ENCODE results near the gene CUL1.

The CUL1 gene

DNA sequence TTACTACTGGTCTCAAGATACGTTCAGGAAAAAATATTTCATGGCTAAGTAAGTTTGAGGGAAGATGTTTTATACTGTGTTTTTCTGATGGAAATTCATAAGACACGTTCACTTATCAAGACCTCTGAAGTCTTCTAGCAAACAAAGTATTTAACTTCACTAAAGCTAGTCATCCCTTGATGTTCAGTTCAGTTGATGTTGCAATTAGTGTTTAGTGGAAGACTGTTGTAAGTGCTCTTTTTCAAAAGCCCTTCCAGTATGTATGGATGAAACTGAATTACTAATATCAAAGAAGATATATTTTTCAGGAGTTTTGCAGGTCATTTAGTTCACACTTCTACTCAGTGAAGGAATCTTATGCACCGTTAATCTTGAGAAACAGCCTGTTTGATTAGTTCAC is 25.1 kb downstream of the CUL1 start:
- TF ChIP-seq, protein P1, sequence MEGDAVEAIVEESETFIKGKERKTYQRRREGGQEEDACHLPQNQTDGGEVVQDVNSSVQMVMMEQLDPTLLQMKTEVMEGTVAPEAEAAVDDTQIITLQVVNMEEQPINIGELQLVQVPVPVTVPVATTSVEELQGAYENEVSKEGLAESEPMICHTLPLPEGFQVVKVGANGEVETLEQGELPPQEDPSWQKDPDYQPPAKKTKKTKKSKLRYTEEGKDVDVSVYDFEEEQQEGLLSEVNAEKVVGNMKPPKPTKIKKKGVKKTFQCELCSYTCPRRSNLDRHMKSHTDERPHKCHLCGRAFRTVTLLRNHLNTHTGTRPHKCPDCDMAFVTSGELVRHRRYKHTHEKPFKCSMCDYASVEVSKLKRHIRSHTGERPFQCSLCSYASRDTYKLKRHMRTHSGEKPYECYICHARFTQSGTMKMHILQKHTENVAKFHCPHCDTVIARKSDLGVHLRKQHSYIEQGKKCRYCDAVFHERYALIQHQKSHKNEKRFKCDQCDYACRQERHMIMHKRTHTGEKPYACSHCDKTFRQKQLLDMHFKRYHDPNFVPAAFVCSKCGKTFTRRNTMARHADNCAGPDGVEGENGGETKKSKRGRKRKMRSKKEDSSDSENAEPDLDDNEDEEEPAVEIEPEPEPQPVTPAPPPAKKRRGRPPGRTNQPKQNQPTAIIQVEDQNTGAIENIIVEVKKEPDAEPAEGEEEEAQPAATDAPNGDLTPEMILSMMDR (IDR thresholded peaks at IDR 0.05), result no peak
- Histone ChIP-seq H3K79me2 (peaks cover 70% of the 10 kb centered on the region), H3K4me1 (peaks cover 26% of the 10 kb centered on the region)

DNA sequence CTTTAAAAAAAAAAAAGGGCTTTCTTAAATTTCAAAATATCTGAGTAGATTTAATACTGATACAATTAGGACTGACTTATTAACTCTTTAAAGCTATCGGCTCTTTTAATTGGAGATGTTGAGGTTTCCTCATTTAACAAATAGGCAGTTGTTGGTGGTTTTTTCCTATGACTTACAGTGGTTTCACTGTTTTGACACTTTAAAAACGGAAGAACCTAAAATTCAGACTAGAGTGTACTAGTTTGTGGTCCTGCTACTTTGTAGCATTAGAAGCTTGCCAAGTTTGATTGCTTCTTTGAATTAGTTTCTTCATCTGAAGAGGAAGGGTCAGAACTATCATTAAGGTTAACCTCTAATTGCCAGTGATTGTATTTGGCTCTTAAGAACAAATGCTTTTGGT is 27.7 kb downstream of the CUL1 start:
- H2AFZ ChIP-seq, result no peak overlapping the region
- H3K27ac ChIP-seq, result no peak overlapping the region
- H3K4me1 ChIP-seq, result peaks cover 15% of the 10 kb centered on the region
- peaks cover 52% of the 10 kb centered on the region for H3K79me2 ChIP-seq
- H3K36me3 ChIP-seq (ENCODE audit: control insufficient read depth, insufficient read depth, low read length), result no peaks in the 10 kb centered on the region
- no peaks in the 10 kb centered on the region for H3K9me3 ChIP-seq (ENCODE audit: control insufficient read depth, low read length)
- H3K4me3 ChIP-seq (ENCODE audit: low read depth, low read length), result no peak overlapping the region
- H3K4me2 ChIP-seq (ENCODE audit: low read length), result no peak overlapping the region
- H3K9ac ChIP-seq, result no peak overlapping the region
- TF ChIP-seq, protein P1 (IDR thresholded peaks at IDR 0.05), result no peak
- no peaks in the 10 kb centered on the region for H3K27me3 ChIP-seq (ENCODE audit: control insufficient read depth, insufficient read depth, low read length)

More for the DNA sequence above, 25.1 kb downstream of the CUL1 start:
- Histone ChIP-seq H3K27ac (no peak overlapping the region), H3K4me3 (ENCODE audit: low read depth, low read length) (no peak overlapping the region), H3K36me3 (ENCODE audit: control insufficient read depth, insufficient read depth, low read length) (no peaks in the 10 kb centered on the region), H3K4me2 (ENCODE audit: low read length) (no peak overlapping the region), H3K27me3 (ENCODE audit: control insufficient read depth, insufficient read depth, low read length) (no peaks in the 10 kb centered on the region), H3K9me3 (ENCODE audit: control insufficient read depth, low read length) (no peaks in the 10 kb centered on the region), H2AFZ (no peak overlapping the region), H3K9ac (no peak overlapping the region)

DNA sequence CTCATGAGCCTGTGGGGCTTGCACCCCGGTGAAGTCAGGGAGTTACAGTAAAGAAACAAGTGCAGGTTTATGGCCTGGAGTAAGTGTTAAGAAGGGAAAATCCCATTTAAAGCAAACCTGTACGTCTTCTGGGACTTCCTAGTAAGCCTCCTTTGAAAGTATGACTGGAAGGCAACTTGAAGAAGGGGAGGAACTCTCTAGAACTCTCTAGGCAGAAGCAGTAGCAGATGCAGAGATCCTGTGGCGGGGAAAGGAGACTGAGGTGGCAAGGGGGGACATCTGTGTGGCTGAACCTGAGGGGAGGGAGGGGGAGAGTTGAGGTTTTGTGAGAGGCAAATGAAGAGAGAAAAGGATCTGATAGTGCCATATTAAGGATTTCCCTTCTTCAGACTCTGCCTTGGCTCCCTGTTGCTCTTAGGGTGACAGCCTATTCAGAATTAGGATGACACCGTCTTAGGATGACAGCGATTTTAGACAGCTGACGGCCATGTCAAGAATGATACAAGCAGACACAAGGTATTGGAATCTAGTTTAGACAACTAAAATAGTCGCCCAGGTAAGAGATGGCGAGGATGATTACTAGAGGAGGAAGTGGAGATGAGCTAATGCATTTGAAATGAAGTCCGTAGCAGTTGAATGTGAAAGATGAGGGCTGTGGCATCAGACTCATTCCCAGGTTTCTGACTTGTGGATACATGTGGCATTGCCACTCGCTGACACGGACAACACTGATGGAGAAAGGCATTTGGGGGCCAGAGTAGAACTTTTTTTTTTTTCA is 29.0 kb downstream of the CUL1 start:
- H2AFZ ChIP-seq, result no peak overlapping the region
- H3K9ac ChIP-seq, result no peak overlapping the region
- peaks cover 10% of the 10 kb centered on the region for H3K4me1 ChIP-seq
- peaks cover 51% of the 10 kb centered on the region for H3K79me2 ChIP-seq
- H3K4me3 ChIP-seq (ENCODE audit: low read depth, low read length), result no peak overlapping the region
- H3K27me3 ChIP-seq (ENCODE audit: control insufficient read depth, insufficient read depth, low read length), result no peaks in the 10 kb centered on the region
- TF ChIP-seq, protein P1 (IDR thresholded peaks at IDR 0.05), result no peak
- H3K9me3 ChIP-seq (ENCODE audit: control insufficient read depth, low read length), result no peaks in the 10 kb centered on the region
- H3K4me2 ChIP-seq (ENCODE audit: low read length), result no peak overlapping the region
- H3K36me3 ChIP-seq (ENCODE audit: control insufficient read depth, insufficient read depth, low read length), result no peaks in the 10 kb centered on the region
- no peak overlapping the region for H3K27ac ChIP-seq

DNA sequence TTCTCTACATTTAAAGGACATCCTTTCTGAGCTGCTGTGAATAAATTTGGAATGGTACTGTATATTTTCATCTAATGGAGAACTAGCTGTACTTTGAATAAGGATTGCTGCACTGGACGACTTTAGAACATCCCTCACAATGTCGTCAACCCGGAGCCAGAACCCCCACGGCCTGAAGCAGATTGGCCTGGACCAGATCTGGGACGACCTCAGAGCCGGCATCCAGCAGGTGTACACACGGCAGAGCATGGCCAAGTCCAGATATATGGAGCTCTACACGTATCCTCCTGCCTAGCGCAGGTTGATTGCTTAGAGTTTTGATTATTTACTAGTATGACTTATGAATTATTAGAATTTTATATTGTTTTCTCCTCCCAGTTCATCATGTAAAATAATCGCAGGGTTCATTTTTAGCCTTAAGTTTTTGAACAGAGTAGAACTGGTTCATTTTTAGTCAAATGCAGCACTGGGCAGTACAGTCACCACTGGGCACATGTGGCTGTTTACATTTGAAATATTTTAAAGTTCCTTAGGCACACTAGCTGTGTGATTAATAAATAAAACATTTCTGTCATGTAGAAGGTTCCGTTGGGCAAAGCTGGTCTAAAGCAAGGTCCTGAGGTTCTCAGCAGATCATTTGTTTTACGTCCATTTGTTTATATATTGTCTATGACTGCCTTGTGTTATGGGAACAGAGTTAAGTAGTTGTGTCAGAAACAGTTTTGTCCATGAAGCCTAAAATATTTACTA is 31.5 kb downstream of the CUL1 start:
- Histone ChIP-seq H3K9ac (no peak overlapping the region), H3K4me2 (ENCODE audit: low read length) (no peak overlapping the region), H2AFZ (no peak overlapping the region), H3K27ac (no peak overlapping the region), H3K9me3 (ENCODE audit: control insufficient read depth, low read length) (no peaks in the 10 kb centered on the region), H3K4me1 (peaks cover 3% of the 10 kb centered on the region), H3K27me3 (ENCODE audit: control insufficient read depth, insufficient read depth, low read length) (no peaks in the 10 kb centered on the region), H3K4me3 (ENCODE audit: low read depth, low read length) (no peak overlapping the region), H3K36me3 (ENCODE audit: control insufficient read depth, insufficient read depth, low read length) (no peaks in the 10 kb centered on the region), H3K79me2 (peaks cover 31% of the 10 kb centered on the region)
- TF ChIP-seq, protein P1 (IDR thresholded peaks at IDR 0.05), result no peak
